Natural killer cell (primary cell): ENCODE measurements around the gene HTR6. TPM values are rescaled to one million over a fixed set of nuclear protein-coding genes. Genes with fewer than 3 reads are reported as not detected.
A peak's percentile ranks its signal among the peaks of the same experiment; 100 is the strongest.

Experiments
- ATAC-seq, 3 donors: fragments of 150-1000 bp in 2 of 3; fragments of 200-7000 bp in 1 of 3; cut with Tn5 transposase; 1 replicate in 1 of 3; 2 replicates in 2 of 3; pipeline ENCODE4 v1.10.0; 2021; ENCODE audit warnings: mild to moderate bottlenecking in 2 of 3, moderate library complexity in 2 of 3
- DNase-seq, 2 donors: peaks; one replicate each; pipeline versions ENCODE4 v3.0.0 to v3.0.0-alpha.2; 2013 to 2021; ENCODE audit warnings: mixed read lengths in 1 of 2
- H3K27ac ChIP-seq: one replicate; pipeline ENCODE4 v1.5.1; 2013; ENCODE audit warnings: mild to moderate bottlenecking, low read length
- H3K27me3 ChIP-seq: one replicate; pipeline ENCODE4 v1.6.1; 2013; ENCODE audit warnings: low read length; ENCODE audit not compliant: control insufficient read depth, insufficient read depth
- H3K36me3 ChIP-seq: one replicate; pipeline ENCODE4 v1.6.1; 2013; ENCODE audit warnings: low read length; ENCODE audit not compliant: control insufficient read depth, insufficient read depth
- H3K4me1 ChIP-seq: one replicate; pipeline ENCODE4 v1.6.1; 2013; ENCODE audit warnings: low read length; ENCODE audit not compliant: control insufficient read depth, insufficient read depth
- H3K4me3 ChIP-seq: one replicate; pipeline ENCODE4 v1.5.1; 2013; ENCODE audit warnings: low read length
- H3K9me3 ChIP-seq: one replicate; pipeline ENCODE4 v1.6.1; 2013; ENCODE audit warnings: low read length; ENCODE audit not compliant: control insufficient read depth, insufficient read depth
- H3K27ac Mint-ChIP-seq, 2 donors: one replicate each; pipeline ENCODE4 v1.8.0; 2022; ENCODE audit warnings: mild to moderate bottlenecking in 2 of 2, mixed read lengths in 2 of 2, moderate library complexity in 1 of 2
- H3K27me3 Mint-ChIP-seq, 2 donors: one replicate each; pipeline ENCODE4 v1.8.0; 2022; ENCODE audit warnings: low read depth in 2 of 2, mixed read lengths in 2 of 2
- H3K36me3 Mint-ChIP-seq: one replicate; pipeline ENCODE4 v1.8.0; 2022; ENCODE audit warnings: mixed read lengths
- H3K4me1 Mint-ChIP-seq, 2 donors: one replicate each; pipeline ENCODE4 v1.8.0; 2022; ENCODE audit warnings: mixed read lengths in 2 of 2
- H3K4me3 Mint-ChIP-seq: one replicate; pipeline ENCODE4 v1.8.0; 2022; ENCODE audit warnings: mild to moderate bottlenecking, moderate library complexity, mixed read lengths
- H3K9me3 Mint-ChIP-seq, 2 donors: one replicate each; pipeline ENCODE4 v1.8.0; 2022; ENCODE audit warnings: mixed read lengths in 2 of 2
- CTCF ChIP-seq: fragments of 200-600 bp; IDR thresholded peaks from one replicate; pipeline ENCODE4 v1.8.0; 2022; ENCODE audit warnings: antibody characterized with exemption
- WGBS: methylation state at CpG from one replicate; pipeline ENCODE4 v1.1.7; 2013; ENCODE audit warnings: missing lambda C conversion rate; ENCODE audit not compliant: insufficient coverage; 5-methylcytosine and 5-hydroxymethylcytosine counted together
- intact Hi-C: fragments of 100-400 bp; cut with micrococcal nuclease; formaldehyde crosslinking; loops from one replicate; pipeline ENCODE4 v1.14.2; 2022
- total RNA-seq, 4 donors: library from RNA; stranded (reverse); fragments of 120-200 nt in 1 of 4; gene quantifications; one replicate each; pipeline versions ENCODE4 v1.2.3 to v1.2.4, GENCODE V29; 2013 to 2022

The HTR6 gene
- total RNA-seq, 3 donors from 2014 or later (not counting 1 experiment from before 2014, with no cell fraction given): 0.18 TPM; not detected in 2

- Histone ChIP-seq H3K4me1 (peaks cover 5% of the 10 kb centered on the region), H3K4me3 (no peak overlapping the region), H3K36me3 (no peaks in the 10 kb centered on the region), H3K27ac (no peak overlapping the region), H3K27me3 (no peaks in the 10 kb centered on the region), H3K9me3 (no peaks in the 10 kb centered on the region)
- TF ChIP-seq CTCF: no peak
- ATAC-seq (no peak), DNase-seq (no peak)
- no peaks in the 10 kb centered on the region for H3K9me3 Mint-ChIP-seq
- H3K27me3 Mint-ChIP-seq: no peaks in the 10 kb centered on the region
- H3K4me3 Mint-ChIP-seq: no peak overlapping the region
- no peaks in the 10 kb centered on the region for H3K36me3 Mint-ChIP-seq
- 93% methylated on average over 3 of the region's 4 CpGs for WGBS
- H3K4me1 Mint-ChIP-seq: peaks cover 0 to 6% of the 10 kb centered on the region in 2 donors
- intact Hi-C loops: no loop called here
- no peak overlapping the region for H3K27ac Mint-ChIP-seq
Measured at GRCh38 chr1:19712928-19713327, 48.3 kb downstream of the HTR6 start.

- Histone ChIP-seq H3K4me1 (peaks cover 5% of the 10 kb centered on the region), H3K27ac (no peak overlapping the region), H3K36me3 (no peaks in the 10 kb centered on the region), H3K4me3 (no peak overlapping the region), H3K9me3 (no peaks in the 10 kb centered on the region), H3K27me3 (no peaks in the 10 kb centered on the region)
- H3K36me3 Mint-ChIP-seq: no peaks in the 10 kb centered on the region
- H3K9me3 Mint-ChIP-seq: no peaks in the 10 kb centered on the region
- ATAC-seq (peak; percentile 93 to 100 (median 100)), DNase-seq (peak; percentile 72 to 91)
- H3K4me3 Mint-ChIP-seq: no peak overlapping the region
- peak; percentile 77 for TF ChIP-seq CTCF
- no peaks in the 10 kb centered on the region for H3K27me3 Mint-ChIP-seq
- 34% methylated on average over 9 of the region's 12 CpGs for WGBS
- intact Hi-C loops: no loop called here
- H3K27ac Mint-ChIP-seq: no peak overlapping the region
- peaks cover 0 to 6% of the 10 kb centered on the region in 2 donors for H3K4me1 Mint-ChIP-seq
Measured at GRCh38 chr1:19715334-19716203, 50.9 kb downstream of the HTR6 start.

- H3K36me3 ChIP-seq: peaks cover 3% of the 10 kb centered on the region
- H3K4me3 Mint-ChIP-seq: no peak overlapping the region
- H3K27ac ChIP-seq: no peak overlapping the region
- TF ChIP-seq CTCF: no peak
- intact Hi-C loops: no loop called here
- peaks cover 5% of the 10 kb centered on the region for H3K4me1 ChIP-seq
- no peaks in the 10 kb centered on the region for H3K36me3 Mint-ChIP-seq
- H3K9me3 ChIP-seq: no peaks in the 10 kb centered on the region
- no peaks in the 10 kb centered on the region for H3K27me3 Mint-ChIP-seq
- no peak overlapping the region for H3K4me3 ChIP-seq
- no peak for ATAC-seq
- no peaks in the 10 kb centered on the region for H3K27me3 ChIP-seq
- H3K4me1 Mint-ChIP-seq: peaks cover 0 to 6% of the 10 kb centered on the region in 2 donors
- no peaks in the 10 kb centered on the region for H3K9me3 Mint-ChIP-seq
- no peak overlapping the region for H3K27ac Mint-ChIP-seq
- WGBS: 98% methylated on average over 6 of the region's 6 CpGs
- DNase-seq: no peak
Measured at GRCh38 chr1:19717467-19717866, 52.8 kb downstream of the HTR6 start.
